G401 (cell line): ENCODE data around the gene PID1. TPM values are rescaled to one million over a fixed set of nuclear protein-coding genes. Genes with fewer than 3 reads are reported as not detected.

Experiments
- DNase-seq: peaks from one replicate; pipeline ENCODE4 v3.0.0-alpha.2; 2015; ENCODE audit warnings: low spot score
- in situ Hi-C: cut with HindIII; loops from 2 replicates; pipeline ENCODE4 v1.10.0; 2016; ENCODE audit warnings: low sequenced_read_pairs, mixed read lengths
- total RNA-seq: library from RNA; depleted of rRNA; stranded (reverse); fragments of >200 nt; shearing (Covaris generic); gene quantifications from 2 replicates; pipeline ENCODE4 v1.2.3, GENCODE V29; 2014

The PID1 gene
- total RNA-seq, 1 experiment from 2014 or later: not detected

DNA sequence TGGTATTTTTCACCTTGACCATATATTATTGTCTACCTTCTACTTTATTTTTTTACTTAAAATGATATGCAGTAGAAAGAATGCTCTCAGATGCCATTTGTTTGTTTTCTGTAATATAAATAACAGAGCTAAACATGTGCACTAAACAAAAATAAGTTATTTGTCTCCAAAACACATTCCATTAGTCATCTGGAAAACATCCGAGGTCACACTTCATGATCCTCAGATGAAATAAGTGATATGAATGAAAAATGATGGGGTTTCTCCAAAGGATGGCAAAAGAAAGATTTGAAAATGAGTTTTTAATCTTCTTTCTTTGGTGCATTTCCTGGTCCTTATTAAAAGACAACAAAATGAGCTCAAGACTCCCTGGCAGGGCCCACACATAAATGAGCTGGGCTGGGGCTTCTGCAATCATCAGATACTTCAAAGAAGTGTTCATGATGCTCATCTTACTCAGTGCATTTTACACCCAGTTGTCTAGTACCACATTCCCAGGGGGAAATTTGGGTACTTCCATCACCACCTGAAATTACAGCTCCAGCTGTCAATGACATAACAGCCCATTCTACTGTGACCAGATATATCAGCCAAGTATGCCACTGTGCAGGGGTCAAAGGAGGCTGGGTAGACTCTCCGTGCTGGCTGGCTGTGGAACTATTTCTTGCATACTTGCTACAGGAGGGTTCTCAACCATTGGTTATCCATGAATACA, 283.5 kb downstream of the PID1 start:
- DNase-seq: no peak
- in situ Hi-C loops: no loop called here

DNA sequence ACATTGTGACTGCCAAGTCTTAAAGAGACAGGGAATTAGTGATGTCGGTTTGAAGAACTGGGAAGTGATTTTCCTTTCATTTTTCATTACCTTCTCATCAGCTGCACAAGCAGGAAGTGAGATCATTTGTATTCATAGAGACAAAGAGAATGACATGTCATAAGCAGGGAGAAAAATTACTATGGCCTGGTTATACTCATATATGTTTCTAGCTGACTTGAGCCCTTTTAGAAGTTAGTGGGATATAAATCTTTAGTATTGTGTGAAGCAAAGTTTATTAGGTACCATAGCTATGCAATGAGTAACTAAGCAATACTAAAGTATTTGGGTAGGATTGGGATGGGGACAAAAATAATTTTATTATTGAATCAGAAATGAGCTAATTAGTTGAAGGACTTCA, 284.1 kb downstream of the PID1 start:
- in situ Hi-C loops: no loop called here
- no peak for DNase-seq

DNA sequence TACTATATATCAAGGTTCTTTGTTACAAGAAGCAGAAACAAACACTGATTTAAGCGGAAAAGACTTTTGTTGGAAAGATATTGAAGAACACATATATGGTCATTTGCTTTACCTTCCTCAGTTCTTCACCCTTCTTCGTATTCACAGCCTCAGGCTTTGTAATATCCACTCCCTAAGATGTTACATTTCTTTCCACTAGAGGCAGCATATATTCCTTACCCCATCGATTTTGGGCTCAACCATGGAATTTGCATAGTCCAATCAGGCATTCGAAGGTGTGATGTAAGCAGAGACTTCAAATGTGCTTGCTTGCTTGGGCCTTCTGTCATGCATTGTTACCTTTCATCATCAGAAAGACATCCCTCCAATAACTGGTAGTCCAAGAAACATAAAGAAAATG, 287.4 kb downstream of the PID1 start:
- in situ Hi-C loops: no loop called here

DNA sequence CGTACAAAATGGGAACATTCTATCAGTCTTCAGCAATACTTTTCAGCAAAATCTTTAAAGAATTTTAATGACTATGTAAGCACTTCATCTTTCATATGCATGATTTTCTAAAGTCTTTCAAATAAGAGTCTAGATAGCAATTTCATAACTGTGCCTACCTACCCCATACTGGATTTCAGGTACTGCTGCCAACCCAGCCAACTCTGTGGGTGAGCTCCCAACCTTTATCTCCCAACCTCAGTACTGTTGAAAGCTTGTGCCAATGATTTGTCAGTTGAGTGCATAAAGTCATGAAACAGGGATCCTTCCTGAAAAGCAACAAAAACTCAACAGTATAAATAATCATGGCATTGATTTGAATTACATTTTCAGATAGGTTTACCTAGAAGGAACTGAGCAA, 296.9 kb downstream of the PID1 start:
- in situ Hi-C loops: no loop called here
- DNase-seq: no peak

More for the DNA sequence above, 287.4 kb downstream of the PID1 start:
- no peak for DNase-seq
